ENCODE results near the gene FKBP11. TPM values are rescaled to one million over a fixed set of nuclear protein-coding genes. Genes with fewer than 3 reads are reported as not detected.
A peak's percentile ranks its signal among the peaks of the same experiment; 100 is the strongest.

FKBP11 gene
- 66.2 and 72.7 TPM in 2 replicates for total RNA-seq

DNA sequence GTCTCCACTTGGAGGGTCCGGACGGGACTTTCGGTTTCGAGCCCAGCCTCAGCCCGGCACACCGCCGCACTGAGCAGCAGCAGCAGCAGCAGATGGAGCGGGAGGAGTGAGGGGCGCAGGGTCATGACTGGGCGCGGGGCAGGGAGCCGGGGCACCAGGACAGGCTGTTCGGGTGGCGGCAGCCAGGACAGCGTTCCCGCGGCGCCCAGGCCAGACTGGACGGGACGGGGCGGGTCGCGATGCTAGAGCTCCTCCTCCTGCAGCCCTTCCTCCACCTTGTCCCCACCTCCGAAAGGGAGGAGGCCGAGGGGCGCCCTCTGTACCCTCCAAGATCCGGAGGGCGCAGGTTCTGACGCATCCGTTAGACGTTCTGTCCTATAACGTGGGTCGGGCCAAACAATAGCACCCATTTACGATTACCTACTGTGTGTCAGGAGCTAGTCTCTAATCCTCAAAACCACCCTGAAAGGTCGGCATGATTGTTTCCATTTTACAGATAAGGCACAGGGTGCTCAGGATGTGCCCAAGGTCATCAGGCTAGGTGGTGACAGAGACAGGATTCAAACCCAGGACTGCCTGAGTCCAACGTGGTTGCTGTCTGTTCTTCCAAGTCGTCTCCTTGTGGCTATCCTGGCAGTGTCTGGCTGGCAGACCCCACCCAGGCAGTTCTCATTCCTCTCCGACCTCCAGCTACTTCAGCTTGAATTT is at the start of gene FKBP11:
TSS of gene FKBP11 (minus strand) at position 189 of the 708 bp plus-strand sequence. CDS start at position 125, 64 bp downstream.
- Mint-ChIP-seq H3K9me3 (no peaks in the 10 kb centered on the region), H3K36me3 (ENCODE audit: low read depth) (peaks cover 52% of the 10 kb centered on the region), H3K27me3 (ENCODE audit: low read depth) (no peaks in the 10 kb centered on the region), H3K4me1 (ENCODE audit: low read depth) (peaks cover 26% of the 10 kb centered on the region), H3K4me3 (ENCODE audit: low read depth) (peak within 1 kb of the TSS; percentile 87), H3K27ac (peak within 1 kb of the TSS; percentile 79)
- peak; percentile 49 for DNase-seq (ENCODE audit: low spot score)
- intact Hi-C loops (cut with micrococcal nuclease): loop anchor here (2.0 kb wide), 3 partner anchors 21 to 73 kb away; partner anchors contain the start of gene DDX23

DNA sequence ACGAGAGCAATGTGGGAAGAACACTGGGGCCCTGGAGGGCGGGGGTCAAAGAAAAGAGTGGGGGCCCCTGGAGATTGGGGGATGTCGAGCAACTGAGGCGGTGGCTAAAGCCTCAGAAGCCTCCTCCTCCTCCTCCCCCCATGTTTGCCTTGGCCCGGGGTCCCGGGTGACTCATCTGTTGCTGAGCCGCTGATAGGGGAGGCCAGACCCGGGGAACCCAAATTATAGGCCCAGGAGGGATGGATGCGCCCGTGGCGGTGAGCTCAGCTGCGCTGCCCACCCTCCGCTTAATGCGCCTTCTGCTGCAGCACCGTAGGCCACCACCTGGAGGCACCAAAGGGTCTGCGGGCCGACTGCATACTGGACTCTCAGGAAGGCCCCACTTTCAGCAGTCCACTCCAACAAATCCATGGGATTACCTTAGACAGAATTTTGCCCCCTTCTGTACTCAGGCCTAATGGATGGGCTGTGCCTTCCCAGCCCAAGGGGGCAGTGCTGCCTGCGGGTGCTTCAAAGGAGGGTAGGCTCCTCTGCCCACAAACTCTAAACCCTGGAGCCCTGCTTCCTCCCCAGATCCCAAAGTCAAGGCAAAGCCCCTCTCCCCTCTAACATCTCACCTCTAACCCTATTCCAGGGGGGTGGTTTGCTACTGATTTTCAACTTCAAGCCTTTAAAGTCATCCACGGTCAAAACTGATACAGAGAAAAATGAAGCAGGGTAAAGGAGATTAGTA is 48.8 kb upstream of the FKBP11 start:
- Mint-ChIP-seq H3K27me3 (ENCODE audit: low read depth) (peaks cover 84% of the 10 kb centered on the region), H3K36me3 (ENCODE audit: low read depth) (no peaks in the 10 kb centered on the region), H3K9me3 (no peaks in the 10 kb centered on the region), H3K27ac (no peak overlapping the region), H3K4me1 (ENCODE audit: low read depth) (peaks cover 44% of the 10 kb centered on the region), H3K4me3 (ENCODE audit: low read depth) (no peak overlapping the region)
- intact Hi-C loops (cut with micrococcal nuclease): loop anchor here (5.0 to 10.0 kb wide), 2 partner anchors 72 to 119 kb away; partner anchors contain the start of gene DDX23
- DNase-seq (ENCODE audit: low spot score): no peak

DNA sequence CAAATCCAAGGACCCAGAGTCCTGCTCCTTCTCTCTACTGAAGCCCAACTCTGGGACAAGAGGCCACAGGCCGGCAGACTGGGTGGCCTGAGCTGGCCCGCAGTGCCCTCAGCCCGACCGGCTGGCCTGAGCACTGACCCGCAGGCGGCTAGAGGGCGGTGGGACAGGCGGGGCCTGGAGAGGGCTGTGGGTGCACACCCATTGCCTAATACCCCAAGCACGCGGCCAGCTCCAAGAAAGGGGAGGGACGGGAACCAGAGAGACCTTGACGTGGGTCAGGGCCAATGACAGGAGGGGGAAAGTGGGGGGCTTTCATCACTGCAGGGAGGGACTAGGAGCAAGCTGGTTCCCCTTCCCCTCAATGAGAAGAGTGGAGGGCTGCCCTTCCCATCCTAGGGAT is 48.2 kb upstream of the FKBP11 start:
- DNase-seq (ENCODE audit: low spot score): no peak
- H3K4me3 Mint-ChIP-seq (ENCODE audit: low read depth): no peak overlapping the region
- H3K36me3 Mint-ChIP-seq (ENCODE audit: low read depth): no peaks in the 10 kb centered on the region
- H3K27ac Mint-ChIP-seq: no peak overlapping the region
- H3K9me3 Mint-ChIP-seq: no peaks in the 10 kb centered on the region
- peaks cover 84% of the 10 kb centered on the region for H3K27me3 Mint-ChIP-seq (ENCODE audit: low read depth)
- peaks cover 39% of the 10 kb centered on the region for H3K4me1 Mint-ChIP-seq (ENCODE audit: low read depth)
- intact Hi-C loops (cut with micrococcal nuclease): loop anchor here (5.0 to 10.0 kb wide), 2 partner anchors 71 to 119 kb away; partner anchors contain the start of gene DDX23

DNA sequence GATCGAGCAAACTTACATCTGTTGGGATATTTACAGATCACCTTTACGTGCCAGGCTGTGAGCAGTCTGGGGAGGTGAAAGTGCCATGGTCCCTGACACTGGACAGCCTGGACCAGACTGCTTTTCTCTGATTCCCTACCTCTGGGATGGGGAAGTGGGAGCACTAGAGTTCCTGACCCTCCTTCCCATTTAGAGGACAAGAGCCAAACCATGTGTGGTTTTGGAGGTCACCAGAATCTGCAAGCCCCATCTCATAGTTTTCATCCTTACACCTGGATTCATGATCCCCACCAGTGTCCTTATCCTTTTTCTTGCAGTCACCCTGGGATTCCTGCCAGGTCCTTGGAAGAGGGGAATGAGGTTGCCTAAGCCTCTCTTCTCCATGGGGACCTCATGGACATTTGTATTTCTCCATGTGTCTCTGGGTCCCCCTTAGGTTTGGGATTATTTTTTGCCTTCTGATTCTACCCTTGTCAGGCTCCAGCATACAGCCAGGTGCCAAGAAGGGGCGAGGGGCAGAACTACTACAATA is 47.7 kb upstream of the FKBP11 start:
- peaks cover 39% of the 10 kb centered on the region for H3K4me1 Mint-ChIP-seq (ENCODE audit: low read depth)

DNA sequence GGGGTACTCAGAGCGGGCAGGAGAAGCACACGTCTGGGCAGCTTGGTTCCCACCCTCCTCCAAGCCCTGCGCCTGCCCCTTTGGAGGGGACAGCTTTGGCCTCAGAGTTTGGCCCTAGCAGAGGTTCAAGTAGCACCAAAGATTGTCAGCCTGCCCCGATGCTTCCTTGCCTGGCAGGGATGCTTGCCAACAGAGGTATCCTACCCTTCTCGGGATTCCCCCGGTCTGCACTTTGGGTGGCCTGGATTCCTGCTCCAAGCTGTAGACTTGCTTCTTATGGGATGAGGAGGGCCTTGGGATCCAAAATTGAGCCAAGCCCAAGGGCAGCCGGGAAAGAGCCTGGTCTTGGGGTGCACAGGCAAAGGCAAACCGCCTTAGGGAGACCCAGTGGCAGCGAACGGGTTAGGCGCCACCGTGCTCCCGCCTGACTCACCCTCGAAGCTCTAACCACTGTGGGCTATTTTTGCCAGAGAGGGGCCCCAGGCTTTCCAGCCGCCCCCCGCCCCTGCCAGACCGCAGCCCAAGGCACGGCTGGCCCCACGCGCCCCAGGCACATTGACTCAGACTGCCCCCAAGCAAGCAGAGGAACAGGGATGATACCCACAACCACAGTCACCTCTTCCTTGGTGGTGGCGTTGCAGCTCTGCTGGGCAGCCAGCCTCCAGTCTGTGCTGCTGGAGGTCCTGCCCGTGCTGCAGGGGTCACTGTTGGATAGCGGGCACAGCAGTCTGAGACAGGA is 47.1 kb upstream of the FKBP11 start:
- Mint-ChIP-seq H3K36me3 (ENCODE audit: low read depth) (no peaks in the 10 kb centered on the region), H3K27me3 (ENCODE audit: low read depth) (peaks cover 84% of the 10 kb centered on the region), H3K9me3 (no peaks in the 10 kb centered on the region), H3K4me3 (ENCODE audit: low read depth) (peak overlapping the region; percentile 67), H3K4me1 (ENCODE audit: low read depth) (peaks cover 34% of the 10 kb centered on the region), H3K27ac (no peak overlapping the region)
- DNase-seq (ENCODE audit: low spot score): no peak
- intact Hi-C loops (cut with micrococcal nuclease): loop anchor here (1.0 to 10.0 kb wide), 3 partner anchors 8 to 118 kb away; partner anchors contain the start of gene DDX23

More for the DNA sequence above, 47.7 kb upstream of the FKBP11 start:
- DNase-seq (ENCODE audit: low spot score): no peak
- intact Hi-C loops (cut with micrococcal nuclease): loop anchor here (1.0 to 10.0 kb wide), 3 partner anchors 7 to 118 kb away; partner anchors contain the start of gene DDX23
- Mint-ChIP-seq H3K36me3 (ENCODE audit: low read depth) (no peaks in the 10 kb centered on the region), H3K27ac (no peak overlapping the region), H3K4me3 (ENCODE audit: low read depth) (no peak overlapping the region), H3K9me3 (no peaks in the 10 kb centered on the region), H3K27me3 (ENCODE audit: low read depth) (peaks cover 89% of the 10 kb centered on the region)

DNA sequence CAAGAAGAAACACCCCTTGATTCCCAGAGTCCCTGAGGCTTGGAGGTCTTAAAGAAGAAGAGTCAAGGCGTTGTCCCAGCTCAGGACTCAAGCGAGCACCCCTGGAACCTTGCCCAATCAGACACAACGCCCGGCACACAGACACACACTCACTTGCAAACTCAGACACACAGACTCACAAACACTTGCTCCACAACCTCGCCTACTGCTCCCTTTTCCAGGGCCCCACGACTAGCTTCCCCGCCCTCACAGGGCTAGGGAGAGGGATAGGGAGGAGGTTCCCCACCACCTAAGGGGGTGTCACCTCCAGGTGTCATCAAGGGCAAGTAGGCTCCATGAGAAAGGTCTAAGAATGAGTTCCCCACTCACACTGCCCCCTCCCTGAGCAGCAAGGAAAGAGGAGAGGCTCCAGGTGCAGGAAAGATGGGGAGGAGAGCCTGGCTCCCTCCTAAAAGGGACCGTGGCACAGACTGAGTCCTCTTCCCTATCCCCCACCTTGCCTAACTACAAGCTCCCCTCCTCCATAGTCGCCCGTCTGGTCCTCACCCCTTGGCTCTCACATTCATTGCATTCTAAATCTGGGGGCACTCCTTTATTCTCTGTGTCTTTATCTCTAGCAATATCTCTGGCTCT is 45.5 kb upstream of the FKBP11 start:
- intact Hi-C loops (cut with micrococcal nuclease): loop anchor here (5.0 to 10.0 kb wide), 2 partner anchors 69 to 116 kb away; partner anchors contain the start of gene DDX23
- Mint-ChIP-seq H3K4me3 (ENCODE audit: low read depth) (peak overlapping the region; percentile 10), H3K27me3 (ENCODE audit: low read depth) (peaks cover 75% of the 10 kb centered on the region), H3K36me3 (ENCODE audit: low read depth) (no peaks in the 10 kb centered on the region), H3K9me3 (no peaks in the 10 kb centered on the region), H3K4me1 (ENCODE audit: low read depth) (peaks cover 25% of the 10 kb centered on the region), H3K27ac (no peak overlapping the region)
- DNase-seq (ENCODE audit: low spot score): no peak

DNA sequence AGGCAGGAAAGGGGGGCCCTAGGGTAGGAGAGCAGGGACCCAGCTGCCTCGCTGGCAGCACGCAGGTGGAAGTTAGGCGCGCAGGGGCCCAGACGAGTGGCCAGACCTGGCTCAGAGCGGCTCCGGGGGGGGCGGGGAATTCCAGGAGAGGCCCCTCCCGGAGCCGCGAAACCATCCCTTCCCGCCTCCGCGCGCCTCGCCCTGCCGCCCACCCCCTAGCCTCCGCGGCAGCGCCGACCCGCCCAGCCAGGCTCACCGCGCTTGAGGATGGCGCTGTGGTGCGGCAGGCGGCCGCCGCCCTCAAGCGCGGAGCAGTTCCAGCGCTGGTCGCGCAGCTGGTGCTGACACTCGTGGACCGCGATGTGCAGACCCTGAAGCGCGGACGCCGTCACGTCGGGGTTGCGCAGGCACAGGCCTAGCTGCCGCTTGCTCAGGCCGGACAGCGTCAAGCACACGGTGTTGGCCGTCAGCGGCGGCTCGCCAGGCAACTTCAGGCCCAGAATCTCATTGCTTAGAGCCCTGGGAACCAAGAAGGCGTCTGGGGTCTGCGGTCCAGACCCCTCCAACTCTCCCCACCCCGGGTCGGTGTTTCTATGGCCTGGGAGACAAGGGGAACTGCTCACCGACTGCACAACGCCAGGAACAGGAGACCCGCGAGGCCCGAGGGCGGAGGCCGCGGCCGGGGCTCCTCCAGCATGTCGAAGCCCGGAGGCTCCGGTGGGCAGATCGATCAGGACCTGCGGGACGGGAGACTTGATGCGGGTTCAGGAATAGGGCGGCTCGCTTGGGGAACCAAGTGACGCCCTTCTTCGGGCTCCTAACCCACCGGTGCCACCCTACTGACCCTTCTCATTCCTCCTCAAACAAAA is 44.8 kb upstream of the FKBP11 start:
- H3K9me3 Mint-ChIP-seq: no peaks in the 10 kb centered on the region
- peaks cover 25% of the 10 kb centered on the region for H3K4me1 Mint-ChIP-seq (ENCODE audit: low read depth)
- peaks cover 76% of the 10 kb centered on the region for H3K27me3 Mint-ChIP-seq (ENCODE audit: low read depth)
- H3K36me3 Mint-ChIP-seq (ENCODE audit: low read depth): no peaks in the 10 kb centered on the region
- no peak for DNase-seq (ENCODE audit: low spot score)
- intact Hi-C loops (cut with micrococcal nuclease): loop anchor here (5.0 to 10.0 kb wide), 2 partner anchors 68 to 115 kb away; partner anchors contain the start of gene DDX23
- H3K4me3 Mint-ChIP-seq (ENCODE audit: low read depth): no peak overlapping the region
- no peak overlapping the region for H3K27ac Mint-ChIP-seq

DNA sequence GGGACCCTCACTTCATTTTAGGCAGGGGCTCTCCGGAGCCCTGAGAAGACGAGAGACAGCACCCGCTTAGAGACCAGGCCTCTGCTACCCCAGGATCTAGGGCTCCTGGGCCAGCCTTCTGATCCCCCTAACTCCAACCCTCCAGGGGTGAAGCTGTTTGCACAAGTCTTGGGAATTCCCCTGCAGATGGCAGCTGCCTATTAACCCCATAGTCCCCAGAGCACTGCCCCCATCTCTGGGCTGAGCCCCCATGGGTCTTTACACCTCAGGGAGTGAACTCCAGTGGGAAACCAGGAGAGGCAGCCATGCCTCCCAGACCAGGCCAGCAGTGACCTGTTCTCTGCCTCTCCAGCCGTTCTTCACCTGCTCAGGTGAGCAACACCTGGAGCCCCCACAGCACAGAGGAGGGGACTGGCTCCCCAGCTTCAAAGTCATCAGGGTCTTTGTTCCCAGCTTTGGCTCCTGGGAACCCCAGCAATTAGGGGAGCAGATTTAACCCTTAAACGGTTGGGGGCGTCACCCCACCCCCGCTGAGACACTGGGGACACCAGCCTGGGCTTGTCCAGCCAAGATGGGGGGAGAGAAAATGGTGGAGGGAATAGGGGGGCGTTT is 44.0 kb upstream of the FKBP11 start:
- intact Hi-C loops (cut with micrococcal nuclease): no loop called here
- Mint-ChIP-seq H3K27me3 (ENCODE audit: low read depth) (peaks cover 75% of the 10 kb centered on the region), H3K27ac (no peak overlapping the region), H3K9me3 (no peaks in the 10 kb centered on the region), H3K4me3 (ENCODE audit: low read depth) (no peak overlapping the region), H3K36me3 (ENCODE audit: low read depth) (no peaks in the 10 kb centered on the region), H3K4me1 (ENCODE audit: low read depth) (peaks cover 25% of the 10 kb centered on the region)
- DNase-seq (ENCODE audit: low spot score): no peak

DNA sequence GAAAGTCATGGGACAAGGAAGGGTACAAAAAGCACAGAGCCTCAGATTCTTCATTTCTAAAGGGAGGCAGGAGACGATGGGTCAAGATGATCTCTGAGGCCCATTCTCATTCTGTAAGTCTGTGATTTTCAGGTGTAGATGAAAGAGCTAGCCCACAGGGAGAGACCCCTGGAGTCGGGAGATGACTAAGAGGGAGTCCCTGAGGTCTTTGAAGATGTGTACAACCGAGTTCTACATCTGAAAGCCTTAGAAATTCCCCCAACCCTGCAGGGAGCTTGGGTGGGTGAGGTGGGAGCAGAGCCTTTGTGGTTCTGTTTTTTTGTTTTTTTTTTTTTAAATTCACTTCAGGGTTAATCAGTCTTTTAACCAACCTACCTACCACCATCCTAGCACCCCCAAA is 43.2 kb upstream of the FKBP11 start:
- Mint-ChIP-seq H3K27ac (no peak overlapping the region), H3K4me3 (ENCODE audit: low read depth) (no peak overlapping the region), H3K4me1 (ENCODE audit: low read depth) (peaks cover 25% of the 10 kb centered on the region), H3K36me3 (ENCODE audit: low read depth) (no peaks in the 10 kb centered on the region), H3K27me3 (ENCODE audit: low read depth) (peaks cover 72% of the 10 kb centered on the region), H3K9me3 (no peaks in the 10 kb centered on the region)
- intact Hi-C loops (cut with micrococcal nuclease): no loop called here
- DNase-seq (ENCODE audit: low spot score): no peak

DNA sequence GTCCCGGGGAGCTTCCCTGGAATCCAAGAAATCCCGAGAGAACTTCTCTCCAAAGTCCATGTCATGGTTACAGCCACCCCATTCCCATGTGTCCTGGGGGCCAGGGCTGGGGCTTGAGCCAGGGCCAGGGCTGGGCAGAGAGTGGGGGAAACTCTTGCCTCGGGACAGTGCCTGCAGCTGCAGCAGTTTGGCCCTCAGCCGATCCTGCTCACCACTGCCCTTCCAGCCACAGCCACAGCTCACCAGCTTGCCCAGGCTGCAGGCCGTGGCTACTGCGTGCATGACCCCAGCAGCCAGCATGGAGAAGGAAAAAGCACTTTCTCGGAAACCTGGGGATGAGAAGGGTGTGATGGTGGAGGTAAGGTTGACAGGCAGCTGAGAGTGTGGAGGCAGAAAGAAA is 42.7 kb upstream of the FKBP11 start:
- no peaks in the 10 kb centered on the region for H3K36me3 Mint-ChIP-seq (ENCODE audit: low read depth)
- H3K4me3 Mint-ChIP-seq (ENCODE audit: low read depth): no peak overlapping the region
- DNase-seq (ENCODE audit: low spot score): no peak
- H3K4me1 Mint-ChIP-seq (ENCODE audit: low read depth): peaks cover 25% of the 10 kb centered on the region
- H3K27ac Mint-ChIP-seq: no peak overlapping the region
- peaks cover 68% of the 10 kb centered on the region for H3K27me3 Mint-ChIP-seq (ENCODE audit: low read depth)
- intact Hi-C loops (cut with micrococcal nuclease): no loop called here
- no peaks in the 10 kb centered on the region for H3K9me3 Mint-ChIP-seq
